NCI-H82 (cell line): ENCODE measurements around the gene SLC43A3.
"Not testable (repeated sequence)": the region's sequence is repeated elsewhere in the genome, so short reads cannot be mapped to it uniquely, and the experiment has no call there.

Experiments used
- DNase-seq: peaks from one replicate; lab custom pipeline; 2025; lab: John Stamatoyannopoulos, UW

Gene SLC43A3

GRCh38 chr11:57378186-57378585 lies 48.7 kb downstream of the SLC43A3 start:
- no peak for DNase-seq

- DNase-seq, result peak; percentile 67
These were observed 49.8 kb downstream of the SLC43A3 start for GRCh38 chr11:57377107-57377506.

GRCh38 chr11:57376095-57377090 lies 50.5 kb downstream of the SLC43A3 start:
- DNase-seq, result no peak

GRCh38 chr11:57375490-57375889 lies 51.4 kb downstream of the SLC43A3 start:
- no peak for DNase-seq

- DNase-seq, result no peak
These were observed 52.0 kb downstream of the SLC43A3 start for GRCh38 chr11:57374966-57375365.

GRCh38 chr11:57373146-57373545 lies 53.8 kb downstream of the SLC43A3 start:
- DNase-seq, result no peak

GRCh38 chr11:57370941-57371340 lies 56.0 kb downstream of the SLC43A3 start:
- DNase-seq, result no peak

GRCh38 chr11:57370251-57370650 lies 56.7 kb downstream of the SLC43A3 start:
- DNase-seq, result peak; percentile 87

- peak; percentile 97 for DNase-seq
These were observed 58.1 kb downstream of the SLC43A3 start for GRCh38 chr11:57368845-57369232.

- DNase-seq, result peak; percentile 79
These were observed 58.6 kb downstream of the SLC43A3 start for GRCh38 chr11:57368106-57368844.

- peak; percentile 27 for DNase-seq
These were observed 61.9 kb downstream of the SLC43A3 start for GRCh38 chr11:57364851-57365660.

- DNase-seq, result no peak
These were observed 63.5 kb downstream of the SLC43A3 start for GRCh38 chr11:57363131-57364080.

- DNase-seq, result no peak
These were observed 65.0 kb downstream of the SLC43A3 start for GRCh38 chr11:57361926-57362325.

GRCh38 chr11:57361420-57361819 lies 65.5 kb downstream of the SLC43A3 start:
- not testable (repeated sequence) for DNase-seq

- DNase-seq, result no peak
These were observed 65.9 kb downstream of the SLC43A3 start for GRCh38 chr11:57360991-57361390.

GRCh38 chr11:57359896-57360690 lies 66.8 kb downstream of the SLC43A3 start:
- peak; percentile 31 for DNase-seq

GRCh38 chr11:57359396-57359795 lies 67.5 kb downstream of the SLC43A3 start:
- DNase-seq, result no peak

GRCh38 chr11:57358991-57359390 lies 67.9 kb downstream of the SLC43A3 start:
- DNase-seq, result no peak

GRCh38 chr11:57358543-57358961 lies 68.4 kb downstream of the SLC43A3 start:
- DNase-seq, result no peak

GRCh38 chr11:57357856-57358255 lies 69.1 kb downstream of the SLC43A3 start:
- peak; percentile 45 for DNase-seq
